Mesothelial cell of epicardium (in vitro differentiated cells): ENCODE data around the gene ZACN. TPM values are rescaled to one million over a fixed set of nuclear protein-coding genes. Genes with fewer than 3 reads are reported as not detected.

Experiments used
- DNase-seq, 2 experiments: peaks; one replicate each; pipeline ENCODE4 v3.0.0; 2021; ENCODE audit warnings: low spot score in 2 of 2; ENCODE audit not compliant: unreplicated experiment in 2 of 2
- H3K27ac Mint-ChIP-seq: 2 replicates; pipeline ENCODE4 v1.8.0; 2021; ENCODE audit warnings: mixed read lengths
- H3K27me3 Mint-ChIP-seq: 2 replicates; pipeline ENCODE4 v1.8.0; 2021; ENCODE audit warnings: low read depth, mixed read lengths
- H3K36me3 Mint-ChIP-seq: 2 replicates; pipeline ENCODE4 v1.8.0; 2021; ENCODE audit warnings: mixed read lengths
- H3K4me1 Mint-ChIP-seq: 2 replicates; pipeline ENCODE4 v1.8.0; 2021; ENCODE audit warnings: mixed read lengths
- H3K4me3 Mint-ChIP-seq: 2 replicates; pipeline ENCODE4 v1.8.0; 2021; ENCODE audit warnings: mild to moderate bottlenecking, moderate library complexity, mixed read lengths
- H3K9me3 Mint-ChIP-seq: 2 replicates; pipeline ENCODE4 v1.8.0; 2021; ENCODE audit warnings: mixed read lengths
- total RNA-seq: library from RNA; stranded (reverse); gene quantifications from 3 replicates; pipeline ENCODE4 v1.2.1, GENCODE V29; 2021
- TF ChIP-seq, protein P1 (sequence below): fragments of 200-600 bp; sonication (generic); IDR thresholded peaks from one replicate; pipeline ENCODE4 v1.5.0; 2021; ENCODE audit warnings: antibody characterized with exemption; ENCODE audit not compliant: unreplicated experiment

The ZACN gene
- total RNA-seq, 1 donor from 2014 or later: 0.18 TPM

DNA sequence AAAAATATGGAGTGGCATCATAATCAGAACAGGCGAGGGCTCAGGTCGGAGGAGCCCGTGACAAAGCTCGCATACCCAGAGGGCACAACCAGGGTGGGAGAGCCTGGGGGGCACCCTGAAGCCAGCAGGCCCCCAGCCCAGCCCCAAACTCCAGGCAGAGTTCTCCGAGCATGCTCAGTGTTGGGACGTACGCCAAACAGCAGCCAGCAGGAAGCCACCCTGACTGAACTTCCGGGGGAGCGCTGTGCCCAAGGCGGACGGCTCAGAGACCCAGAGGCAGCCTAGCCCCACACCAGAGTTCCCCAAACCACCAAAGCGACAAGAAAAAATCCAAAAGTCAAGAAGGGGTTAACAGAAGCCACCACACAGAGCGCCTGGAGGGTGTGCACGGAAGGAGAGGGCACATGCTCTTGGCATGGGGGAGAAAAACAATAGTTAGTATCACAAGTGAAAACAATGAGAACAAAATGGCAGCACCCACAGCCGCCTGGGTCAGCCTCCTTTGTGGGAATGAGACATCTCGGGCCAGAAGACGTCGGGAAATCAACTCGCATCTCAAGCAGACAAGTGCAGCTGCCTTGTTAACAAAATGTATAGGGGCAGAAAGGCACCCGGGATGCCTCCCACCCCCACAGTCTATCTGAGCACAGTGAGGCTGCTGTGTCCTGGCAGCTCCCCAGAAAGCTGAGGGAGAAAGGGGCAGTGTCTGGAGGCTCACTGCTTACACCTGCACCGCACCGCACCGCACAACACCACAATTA is 12.7 kb downstream of the ZACN start:
- Mint-ChIP-seq H3K4me1 (no peaks in the 10 kb centered on the region), H3K4me3 (no peak overlapping the region), H3K9me3 (no peaks in the 10 kb centered on the region), H3K27ac (no peak overlapping the region), H3K36me3 (peaks cover 31% of the 10 kb centered on the region), H3K27me3 (no peaks in the 10 kb centered on the region)
- TF ChIP-seq, protein P1, sequence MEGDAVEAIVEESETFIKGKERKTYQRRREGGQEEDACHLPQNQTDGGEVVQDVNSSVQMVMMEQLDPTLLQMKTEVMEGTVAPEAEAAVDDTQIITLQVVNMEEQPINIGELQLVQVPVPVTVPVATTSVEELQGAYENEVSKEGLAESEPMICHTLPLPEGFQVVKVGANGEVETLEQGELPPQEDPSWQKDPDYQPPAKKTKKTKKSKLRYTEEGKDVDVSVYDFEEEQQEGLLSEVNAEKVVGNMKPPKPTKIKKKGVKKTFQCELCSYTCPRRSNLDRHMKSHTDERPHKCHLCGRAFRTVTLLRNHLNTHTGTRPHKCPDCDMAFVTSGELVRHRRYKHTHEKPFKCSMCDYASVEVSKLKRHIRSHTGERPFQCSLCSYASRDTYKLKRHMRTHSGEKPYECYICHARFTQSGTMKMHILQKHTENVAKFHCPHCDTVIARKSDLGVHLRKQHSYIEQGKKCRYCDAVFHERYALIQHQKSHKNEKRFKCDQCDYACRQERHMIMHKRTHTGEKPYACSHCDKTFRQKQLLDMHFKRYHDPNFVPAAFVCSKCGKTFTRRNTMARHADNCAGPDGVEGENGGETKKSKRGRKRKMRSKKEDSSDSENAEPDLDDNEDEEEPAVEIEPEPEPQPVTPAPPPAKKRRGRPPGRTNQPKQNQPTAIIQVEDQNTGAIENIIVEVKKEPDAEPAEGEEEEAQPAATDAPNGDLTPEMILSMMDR: no peak
- no peak for DNase-seq

GRCh38 chr17:76092526-76093413 is 13.8 kb downstream of the ZACN start:
- H3K36me3 Mint-ChIP-seq: peaks cover 37% of the 10 kb centered on the region
- DNase-seq: no peak

GRCh38 chr17:76094046-76094445 is 15.1 kb downstream of the ZACN start:
- DNase-seq: no peak
- no peaks in the 10 kb centered on the region for H3K9me3 Mint-ChIP-seq
- H3K27ac Mint-ChIP-seq: no peak overlapping the region
- no peak overlapping the region for H3K4me3 Mint-ChIP-seq
- no peaks in the 10 kb centered on the region for H3K4me1 Mint-ChIP-seq
- TF ChIP-seq, protein P1: no peak
- no peaks in the 10 kb centered on the region for H3K27me3 Mint-ChIP-seq
- H3K36me3 Mint-ChIP-seq: peaks cover 38% of the 10 kb centered on the region

More at GRCh38 chr17:76092526-76093413, 13.8 kb downstream of the ZACN start:
- Mint-ChIP-seq H3K4me3 (no peak overlapping the region), H3K9me3 (no peaks in the 10 kb centered on the region), H3K27ac (no peak overlapping the region), H3K27me3 (no peaks in the 10 kb centered on the region), H3K4me1 (no peaks in the 10 kb centered on the region)
- TF ChIP-seq, protein P1: no peak

- H3K27ac Mint-ChIP-seq: no peak overlapping the region
- TF ChIP-seq, protein P1: no peak
- DNase-seq: no peak
- H3K9me3 Mint-ChIP-seq: no peaks in the 10 kb centered on the region
- no peaks in the 10 kb centered on the region for H3K27me3 Mint-ChIP-seq
- peaks cover 43% of the 10 kb centered on the region for H3K36me3 Mint-ChIP-seq
- no peak overlapping the region for H3K4me3 Mint-ChIP-seq
- H3K4me1 Mint-ChIP-seq: no peaks in the 10 kb centered on the region
Measured at GRCh38 chr17:76095943-76096342, 17.0 kb downstream of the ZACN start.

DNA sequence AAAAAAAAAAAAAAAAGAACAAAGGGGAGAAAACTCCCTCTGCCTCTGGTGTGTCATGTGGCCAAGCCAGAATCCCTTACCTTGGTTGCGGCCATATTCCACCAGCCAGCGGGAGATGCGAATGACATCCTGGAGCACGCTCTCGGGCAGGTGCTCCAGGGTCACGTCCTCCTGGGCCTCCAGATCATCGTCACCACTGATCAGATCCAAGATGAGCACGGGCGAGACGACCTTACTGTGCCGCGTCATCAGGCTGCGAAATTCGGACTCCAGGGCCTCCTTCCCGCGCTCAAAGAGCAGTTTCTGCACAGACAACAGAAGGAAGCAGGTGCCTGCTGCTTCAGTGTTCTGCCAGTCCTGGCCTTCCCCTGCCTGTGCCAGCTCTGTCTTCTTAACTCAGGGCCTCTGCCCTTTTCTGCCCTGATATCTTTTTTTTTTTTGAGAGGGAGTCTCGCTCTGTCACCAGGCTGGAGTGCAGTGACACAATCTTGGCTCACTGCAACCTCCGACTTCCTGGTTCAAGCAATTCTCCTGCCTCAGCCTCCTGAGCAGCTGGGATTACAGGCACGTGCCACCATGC is 18.8 kb downstream of the ZACN start:
- no peak overlapping the region for H3K4me3 Mint-ChIP-seq
- no peaks in the 10 kb centered on the region for H3K9me3 Mint-ChIP-seq
- TF ChIP-seq, protein P1: no peak
- DNase-seq: no peak
- peaks cover 3% of the 10 kb centered on the region for H3K4me1 Mint-ChIP-seq
- peaks cover 42% of the 10 kb centered on the region for H3K36me3 Mint-ChIP-seq
- no peaks in the 10 kb centered on the region for H3K27me3 Mint-ChIP-seq
- no peak overlapping the region for H3K27ac Mint-ChIP-seq
